Tibial artery (tissue), 4 donors: Measurements from ENCODE around the gene NRXN2.
"Not testable (repeated sequence)": the region's sequence is repeated elsewhere in the genome, so short reads cannot be mapped to it uniquely, and the experiment has no call there.

Source experiments
- DNase-seq, 2 donors: peaks; one replicate each; pipeline ENCODE4 v3.0.0-alpha.2; 2019
- H3K27ac ChIP-seq, 2 donors: fragments of 200-600 bp; sonication (generic) in 1 of 2; 1 replicate in 1 of 2; 2 replicates in 1 of 2; pipeline ENCODE4 v1.5.1; 2018 to 2019; ENCODE audit warnings: mild to moderate bottlenecking in 1 of 2
- H3K27me3 ChIP-seq, 2 donors: fragments of 200-600 bp; sonication (generic) in 1 of 2; one replicate each; pipeline versions ENCODE4 v1.5.1 to v1.6.0; 2016 to 2019
- H3K36me3 ChIP-seq, 3 donors: fragments of 200-600 bp; sonication (generic) in 2 of 3; one replicate each; pipeline ENCODE4 v1.5.1; 2016 to 2019; ENCODE audit warnings: mild to moderate bottlenecking in 2 of 3
- H3K4me1 ChIP-seq, 4 donors: fragments of 200-600 bp; sonication (generic) in 2 of 4; 1 replicate in 3 of 4; 2 replicates in 1 of 4; pipeline ENCODE4 v1.5.1; 2016 to 2019
- H3K4me3 ChIP-seq, 2 donors: fragments of 200-600 bp; sonication (generic) in 1 of 2; 1 replicate in 1 of 2; 2 replicates in 1 of 2; pipeline ENCODE4 v1.5.1; 2018 to 2019; ENCODE audit warnings: mild to moderate bottlenecking in 2 of 2
- H3K9me3 ChIP-seq, 3 donors: fragments of 200-600 bp; sonication (generic) in 1 of 3; one replicate each; pipeline ENCODE4 v1.5.1; 2016 to 2019
- intact Hi-C: fragments of 100-400 bp; cut with DNase I; formaldehyde crosslinking; loops from one replicate; pipeline ENCODE4 v1.15.0; 2023; ENCODE audit warnings: low total_unique reads
- TF ChIP-seq, protein P1 (sequence below), 2 experiments: fragments of 200-600 bp in 1 of 2; fragments of 450-650 bp in 1 of 2; IDR thresholded peaks; one replicate each; pipeline ENCODE4 v1.5.1; 2017 to 2019; ENCODE audit warnings: antibody characterized with exemption in 2 of 2, mild to moderate bottlenecking in 1 of 2, moderate library complexity in 1 of 2

Gene NRXN2

GRCh38 chr11:64710418-64711137, 12.4 kb downstream of the NRXN2 start:
- Histone ChIP-seq H3K4me3 (no peak overlapping the region), H3K27ac (no peak overlapping the region), H3K9me3 (no peaks in the 10 kb centered on the region), H3K27me3 (peaks cover 10 to 88% of the 10 kb centered on the region in 2 donors), H3K36me3 (no peaks in the 10 kb centered on the region), H3K4me1 (peaks cover 0 to 19% (median 11%) of the 10 kb centered on the region in 4 donors)
- TF ChIP-seq, protein P1, sequence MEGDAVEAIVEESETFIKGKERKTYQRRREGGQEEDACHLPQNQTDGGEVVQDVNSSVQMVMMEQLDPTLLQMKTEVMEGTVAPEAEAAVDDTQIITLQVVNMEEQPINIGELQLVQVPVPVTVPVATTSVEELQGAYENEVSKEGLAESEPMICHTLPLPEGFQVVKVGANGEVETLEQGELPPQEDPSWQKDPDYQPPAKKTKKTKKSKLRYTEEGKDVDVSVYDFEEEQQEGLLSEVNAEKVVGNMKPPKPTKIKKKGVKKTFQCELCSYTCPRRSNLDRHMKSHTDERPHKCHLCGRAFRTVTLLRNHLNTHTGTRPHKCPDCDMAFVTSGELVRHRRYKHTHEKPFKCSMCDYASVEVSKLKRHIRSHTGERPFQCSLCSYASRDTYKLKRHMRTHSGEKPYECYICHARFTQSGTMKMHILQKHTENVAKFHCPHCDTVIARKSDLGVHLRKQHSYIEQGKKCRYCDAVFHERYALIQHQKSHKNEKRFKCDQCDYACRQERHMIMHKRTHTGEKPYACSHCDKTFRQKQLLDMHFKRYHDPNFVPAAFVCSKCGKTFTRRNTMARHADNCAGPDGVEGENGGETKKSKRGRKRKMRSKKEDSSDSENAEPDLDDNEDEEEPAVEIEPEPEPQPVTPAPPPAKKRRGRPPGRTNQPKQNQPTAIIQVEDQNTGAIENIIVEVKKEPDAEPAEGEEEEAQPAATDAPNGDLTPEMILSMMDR (IDR thresholded peaks at IDR 0.05) = no peak
- intact Hi-C loops = no loop called here
- no peak for DNase-seq

GRCh38 chr11:64705501-64705900, 17.5 kb downstream of the NRXN2 start:
- DNase-seq = no peak

GRCh38 chr11:64703048-64703447, 19.9 kb downstream of the NRXN2 start:
- Histone ChIP-seq H3K27ac (no peak overlapping the region), H3K4me1 (no peaks in the 10 kb centered on the region), H3K27me3 (peaks cover 0 to 42% of the 10 kb centered on the region in 2 donors), H3K9me3 (no peaks in the 10 kb centered on the region), H3K4me3 (no peak overlapping the region), H3K36me3 (no peaks in the 10 kb centered on the region)
- intact Hi-C loops = no loop called here
- TF ChIP-seq, protein P1 (IDR thresholded peaks at IDR 0.05) = no peak
- DNase-seq = no peak

More at GRCh38 chr11:64705501-64705900, 17.5 kb downstream of the NRXN2 start:
- Histone ChIP-seq H3K4me1 (no peaks in the 10 kb centered on the region), H3K27ac (no peak overlapping the region), H3K9me3 (no peaks in the 10 kb centered on the region), H3K4me3 (no peak overlapping the region), H3K36me3 (no peaks in the 10 kb centered on the region), H3K27me3 (peaks cover 0 to 64% of the 10 kb centered on the region in 2 donors)
- TF ChIP-seq, protein P1 (IDR thresholded peaks at IDR 0.05) = no peak
- intact Hi-C loops = no loop called here

DNA sequence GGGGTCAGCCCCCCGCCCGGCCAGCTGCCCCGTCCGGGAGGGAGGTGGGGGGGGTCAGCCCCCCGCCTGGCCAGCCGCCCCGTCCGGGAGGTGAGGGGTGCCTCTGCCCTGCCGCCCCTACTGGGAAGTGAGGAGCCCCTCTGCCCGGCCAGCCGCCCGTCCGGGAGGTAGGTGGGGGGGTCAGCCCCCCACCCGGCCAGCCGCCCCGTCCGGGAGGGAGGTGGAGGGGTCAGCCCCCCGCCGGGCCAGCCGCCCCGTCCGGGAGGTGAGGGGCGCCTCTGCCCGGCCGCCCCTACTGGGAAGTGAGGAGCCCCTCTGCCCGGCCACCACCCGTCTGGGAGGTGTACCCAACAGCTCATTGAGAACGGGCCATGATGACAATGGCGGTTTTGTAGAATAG, 21.0 kb downstream of the NRXN2 start:
- intact Hi-C loops, H3K36me3 ChIP-seq, H3K4me1 ChIP-seq, H3K27ac ChIP-seq, H3K9me3 ChIP-seq, DNase-seq, H3K4me3 ChIP-seq: not testable (repeated sequence)
- H3K27me3 ChIP-seq = peaks cover 0 to 32% of the 10 kb centered on the region in 2 donors

GRCh38 chr11:64698427-64698826, 24.6 kb downstream of the NRXN2 start:
- no peaks in the 10 kb centered on the region for H3K36me3 ChIP-seq
- DNase-seq = no peak
- intact Hi-C loops = no loop called here
- H3K27me3 ChIP-seq = peaks cover 0 to 39% of the 10 kb centered on the region in 2 donors
- TF ChIP-seq, protein P1 (IDR thresholded peaks at IDR 0.05) = no peak
- no peaks in the 10 kb centered on the region for H3K9me3 ChIP-seq
- no peaks in the 10 kb centered on the region for H3K4me1 ChIP-seq
- no peak overlapping the region for H3K27ac ChIP-seq
- H3K4me3 ChIP-seq = no peak overlapping the region

GRCh38 chr11:64697663-64698375, 25.2 kb downstream of the NRXN2 start:
- TF ChIP-seq, protein P1 (IDR thresholded peaks at IDR 0.05) = no peak
- H3K27ac ChIP-seq = no peak overlapping the region
- no peaks in the 10 kb centered on the region for H3K36me3 ChIP-seq
- intact Hi-C loops = no loop called here
- no peak for DNase-seq
- H3K4me1 ChIP-seq = no peaks in the 10 kb centered on the region
- H3K9me3 ChIP-seq = no peaks in the 10 kb centered on the region
- H3K4me3 ChIP-seq = no peak overlapping the region
- H3K27me3 ChIP-seq = peaks cover 0 to 40% of the 10 kb centered on the region in 2 donors
